NB4 (cell line): ENCODE results near the gene TLCD1.

Experiments
- DNase-seq: peaks from one replicate; pipeline ENCODE4 v3.0.0; 2010; ENCODE audit warnings: low read depth
- H3K4me3 ChIP-seq: one replicate; pipeline ENCODE4 v1.5.1; 2011; ENCODE audit warnings: mild to moderate bottlenecking, low read depth, low read length, moderate library complexity
- MYC ChIP-seq: IDR thresholded peaks from 2 replicates; pipeline ENCODE4 v1.6.1; 2011; ENCODE audit warnings: low read depth, low read length
- POLR2A ChIP-seq: IDR thresholded peaks from 2 replicates; pipeline ENCODE4 v1.6.1; 2011; ENCODE audit warnings: mild to moderate bottlenecking; ENCODE audit not compliant: insufficient read length; ENCODE audit errors: extremely low read depth
- TF ChIP-seq, protein P1 (sequence below): IDR thresholded peaks from one replicate; pipeline ENCODE4 v1.5.1; 2012; ENCODE audit warnings: low read depth, low read length
- TF ChIP-seq, protein P2 (sequence below): IDR thresholded peaks from 2 replicates; pipeline ENCODE4 v1.6.1; 2011; ENCODE audit warnings: low read depth, low read length

TLCD1 gene

DNA sequence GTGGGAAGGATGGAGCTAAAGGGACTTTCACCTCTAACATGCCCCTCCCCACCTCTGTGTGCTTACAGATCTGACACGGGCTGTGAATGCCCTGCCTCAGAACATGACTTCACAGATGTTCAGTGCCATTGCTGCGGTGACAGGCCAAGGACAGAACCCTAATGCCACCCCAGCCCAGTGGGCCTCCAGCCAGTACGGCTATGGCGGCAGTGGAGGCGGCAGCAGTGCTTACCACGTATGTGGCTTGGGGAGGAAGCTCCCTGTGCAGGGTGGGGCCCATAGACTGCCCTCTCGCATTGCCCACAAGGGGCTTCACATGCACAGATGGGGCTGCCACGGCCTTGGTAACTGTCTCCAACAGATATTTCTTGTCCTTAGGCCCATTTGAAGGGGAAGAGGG lies 25.8 kb downstream of the TLCD1 start:
- TF ChIP-seq, protein P1, sequence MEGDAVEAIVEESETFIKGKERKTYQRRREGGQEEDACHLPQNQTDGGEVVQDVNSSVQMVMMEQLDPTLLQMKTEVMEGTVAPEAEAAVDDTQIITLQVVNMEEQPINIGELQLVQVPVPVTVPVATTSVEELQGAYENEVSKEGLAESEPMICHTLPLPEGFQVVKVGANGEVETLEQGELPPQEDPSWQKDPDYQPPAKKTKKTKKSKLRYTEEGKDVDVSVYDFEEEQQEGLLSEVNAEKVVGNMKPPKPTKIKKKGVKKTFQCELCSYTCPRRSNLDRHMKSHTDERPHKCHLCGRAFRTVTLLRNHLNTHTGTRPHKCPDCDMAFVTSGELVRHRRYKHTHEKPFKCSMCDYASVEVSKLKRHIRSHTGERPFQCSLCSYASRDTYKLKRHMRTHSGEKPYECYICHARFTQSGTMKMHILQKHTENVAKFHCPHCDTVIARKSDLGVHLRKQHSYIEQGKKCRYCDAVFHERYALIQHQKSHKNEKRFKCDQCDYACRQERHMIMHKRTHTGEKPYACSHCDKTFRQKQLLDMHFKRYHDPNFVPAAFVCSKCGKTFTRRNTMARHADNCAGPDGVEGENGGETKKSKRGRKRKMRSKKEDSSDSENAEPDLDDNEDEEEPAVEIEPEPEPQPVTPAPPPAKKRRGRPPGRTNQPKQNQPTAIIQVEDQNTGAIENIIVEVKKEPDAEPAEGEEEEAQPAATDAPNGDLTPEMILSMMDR: no peak
- TF ChIP-seq POLR2A (no peak), MYC (no peak)
- TF ChIP-seq, protein P2, sequence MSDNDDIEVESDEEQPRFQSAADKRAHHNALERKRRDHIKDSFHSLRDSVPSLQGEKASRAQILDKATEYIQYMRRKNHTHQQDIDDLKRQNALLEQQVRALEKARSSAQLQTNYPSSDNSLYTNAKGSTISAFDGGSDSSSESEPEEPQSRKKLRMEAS: no peak
- no peak overlapping the region for H3K4me3 ChIP-seq

DNA sequence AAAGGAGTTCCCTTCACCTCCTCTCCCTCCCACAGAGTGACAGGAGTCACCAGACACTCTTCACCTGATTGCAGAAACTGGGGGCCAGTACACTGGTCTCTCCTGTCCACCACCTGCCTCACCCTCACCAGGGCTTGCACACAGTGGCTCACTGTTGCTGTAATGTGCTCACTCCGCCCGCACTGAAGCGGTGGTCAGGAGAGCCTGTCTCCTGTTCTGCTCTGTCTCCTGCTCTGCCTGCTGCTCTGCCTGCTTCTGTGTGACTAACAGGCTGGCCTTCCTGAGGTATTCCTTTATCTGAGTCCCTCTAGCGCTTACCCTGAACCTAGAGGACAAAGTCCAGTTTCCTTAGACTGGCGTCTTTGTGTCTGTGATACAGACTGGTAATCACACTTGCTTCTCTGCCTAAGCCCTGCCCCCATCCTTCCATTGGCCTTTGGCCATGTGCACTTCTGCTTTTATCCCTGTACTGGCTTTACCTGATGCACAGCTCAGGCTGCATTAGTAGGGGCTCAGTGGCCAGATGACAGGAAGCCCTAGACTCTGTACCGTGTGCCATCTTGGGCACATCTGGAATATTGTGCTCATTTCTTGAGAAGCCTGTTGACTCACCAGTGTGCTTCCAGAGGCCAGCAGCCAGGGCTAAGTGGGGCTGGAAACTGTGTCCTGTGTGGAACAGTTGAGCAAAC lies 27.6 kb downstream of the TLCD1 start:
- no peak for DNase-seq
- H3K4me3 ChIP-seq: no peak overlapping the region
- TF ChIP-seq, protein P1: no peak
- TF ChIP-seq, protein P2: 0 out of 2 replicates have a peak, but pooled peaks have one; percentile 35
- TF ChIP-seq POLR2A (no peak), MYC (peak; percentile 29; the same call in 1 of the 2 replicates)

More for the DNA sequence above, 25.8 kb downstream of the TLCD1 start:
- DNase-seq: no peak

DNA sequence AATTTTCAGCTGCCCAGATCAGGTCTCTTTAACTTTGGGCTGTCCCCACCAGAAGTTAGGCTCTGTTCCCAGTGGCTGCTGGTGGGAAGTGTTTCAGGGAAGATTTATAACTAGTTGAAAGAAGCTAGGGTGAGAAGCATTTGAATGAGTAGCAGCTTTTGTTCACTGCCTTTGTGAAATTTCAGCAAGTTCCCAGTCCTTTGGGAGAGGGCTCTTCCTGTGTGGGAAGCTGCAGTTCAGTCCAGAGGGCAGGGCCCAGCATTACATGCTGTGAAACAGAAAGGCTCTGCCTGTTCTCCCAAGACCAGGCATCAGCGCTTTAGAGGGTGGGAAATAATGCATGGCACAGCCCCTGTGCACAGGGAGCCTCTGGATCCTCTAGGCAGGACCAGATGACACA lies 32.2 kb downstream of the TLCD1 start:
- TF ChIP-seq MYC: no peak
- TF ChIP-seq, protein P2: no peak
- TF ChIP-seq, protein P1: no peak
- TF ChIP-seq POLR2A: no peak
- H3K4me3 ChIP-seq: no peak overlapping the region
- no peak for DNase-seq

DNA sequence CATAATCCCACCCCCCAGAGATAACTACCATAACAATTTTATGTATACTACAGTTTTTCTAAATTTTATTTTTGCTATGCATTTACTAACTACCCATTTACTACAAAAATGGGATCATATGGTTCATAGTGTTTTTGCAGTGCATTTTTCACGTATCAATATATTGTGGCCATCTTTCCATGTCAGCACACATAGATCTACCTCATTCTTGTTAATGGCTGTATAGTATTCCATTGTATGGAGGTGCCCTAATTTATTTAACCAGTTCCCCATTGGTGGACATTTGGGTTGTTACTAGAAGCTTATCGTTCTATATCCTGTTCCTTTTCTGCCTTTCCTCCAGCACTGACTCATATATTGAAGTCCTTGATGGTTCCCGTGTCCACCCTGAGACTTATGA lies 37.0 kb downstream of the TLCD1 start:
- no peak for DNase-seq
- H3K4me3 ChIP-seq: no peak overlapping the region
- TF ChIP-seq, protein P2: no peak
- TF ChIP-seq POLR2A: no peak
- TF ChIP-seq MYC: no peak
- TF ChIP-seq, protein P1: no peak

DNA sequence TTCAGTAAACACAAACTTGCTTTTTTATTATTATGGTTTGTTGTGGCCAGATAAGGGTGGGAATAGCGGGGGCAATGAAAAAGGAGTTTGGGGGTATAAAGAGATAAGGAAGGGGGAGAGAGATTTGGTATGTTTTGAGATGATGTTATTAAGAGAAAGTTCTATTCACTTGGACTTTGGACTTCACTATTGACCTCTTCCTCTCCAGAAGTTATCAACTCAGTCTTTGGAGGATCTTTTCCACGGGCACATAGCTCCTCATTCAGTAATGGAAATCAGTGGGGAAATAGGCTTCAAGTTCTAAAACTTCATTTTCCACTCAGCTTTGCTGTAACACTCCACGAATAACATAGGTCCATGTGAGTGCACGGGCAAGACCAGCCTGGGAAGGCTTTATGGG lies 37.6 kb downstream of the TLCD1 start:
- H3K4me3 ChIP-seq: no peak overlapping the region
- no peak for DNase-seq
- TF ChIP-seq MYC (no peak), POLR2A (no peak)
- TF ChIP-seq, protein P1: no peak
- TF ChIP-seq, protein P2: no peak

DNA sequence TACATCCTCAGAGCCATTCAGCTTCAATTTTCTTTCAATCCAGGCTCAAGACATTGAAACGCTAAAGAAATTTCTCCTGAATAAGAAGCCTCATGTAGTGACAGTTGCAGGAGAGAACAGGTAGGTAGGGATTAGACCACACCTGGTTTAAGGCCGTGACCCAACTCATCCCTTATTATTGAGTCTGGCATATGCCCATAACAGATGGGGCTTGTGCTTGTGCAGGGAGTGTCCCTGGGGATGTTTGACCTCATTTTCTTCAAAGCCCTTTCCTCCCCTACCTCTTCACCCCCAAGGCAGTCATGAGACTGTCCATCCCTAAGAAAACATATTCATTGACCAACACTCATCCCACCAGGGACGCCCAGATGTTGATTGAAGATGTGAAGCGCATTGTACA lies 39.7 kb downstream of the TLCD1 start:
- TF ChIP-seq, protein P2: no peak
- no peak for DNase-seq
- H3K4me3 ChIP-seq: no peak overlapping the region
